ENCODE results near the gene IRAK4.
A peak's percentile ranks its signal among the peaks of the same experiment; 100 is the strongest.

IRAK4 gene

DNA sequence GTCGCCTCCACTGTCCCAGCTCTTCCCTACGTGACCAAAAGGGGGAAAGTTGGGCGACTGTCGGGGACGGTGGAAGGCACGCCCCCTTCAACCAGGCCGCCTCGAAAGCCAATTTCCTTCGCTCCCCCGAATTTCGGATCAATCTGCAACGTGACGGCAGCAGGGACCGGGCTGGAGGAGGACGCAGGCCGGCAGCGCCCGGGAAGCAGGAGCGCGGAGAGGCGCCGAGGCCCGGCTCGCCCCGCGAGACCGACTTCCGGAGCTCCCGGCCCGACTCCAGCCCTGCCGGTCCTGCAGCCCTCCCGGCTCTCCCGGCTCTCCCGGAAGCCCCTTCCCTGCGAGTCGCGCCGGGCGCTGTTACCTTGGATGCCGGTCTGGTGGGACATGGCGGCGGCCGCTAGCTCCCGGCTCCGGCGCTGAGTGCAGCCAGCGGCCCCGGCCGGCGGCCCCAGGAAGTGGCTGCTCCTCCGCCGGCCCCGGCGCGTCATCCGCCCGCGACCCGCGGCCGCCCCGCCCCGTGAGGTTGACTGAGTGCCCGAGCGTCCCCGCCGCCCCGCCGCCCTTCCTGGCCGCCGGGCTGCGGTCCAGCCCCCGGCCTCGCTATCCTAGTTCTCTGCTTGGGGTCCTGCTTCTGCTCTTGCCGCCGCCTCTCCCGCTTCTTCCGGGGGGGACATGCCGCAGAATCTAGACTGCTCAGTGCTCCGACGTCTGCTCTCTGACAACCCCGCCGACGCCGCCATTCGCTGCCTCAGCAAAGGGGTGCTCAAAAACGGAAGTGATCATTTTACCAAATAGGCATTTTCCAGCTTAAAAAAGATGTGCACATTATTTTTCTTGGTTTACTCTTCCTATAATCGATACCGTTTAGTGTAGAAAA lies 47.3 kb downstream of the IRAK4 start, which contains the start of gene TWF1:
Gene TWF1, minus strand, starts transcription at position 458 of the 877 bp plus-strand sequence. Its CDS starts 72 bp downstream, at position 386.
- H3K4me3 Mint-ChIP-seq = peak within 1 kb of the TSS; percentile 100
- peaks cover 7% of the 10 kb centered on the region for H3K36me3 Mint-ChIP-seq

GRCh38 chr12:43806737-43807072 lies 48.0 kb downstream of the IRAK4 start:
- H3K27me3 Mint-ChIP-seq = no peaks in the 10 kb centered on the region
- peaks cover 6% of the 10 kb centered on the region for H3K36me3 Mint-ChIP-seq
- peak overlapping the region; percentile 100 for H3K4me3 Mint-ChIP-seq
- no peaks in the 10 kb centered on the region for H3K9me3 Mint-ChIP-seq (ENCODE audit: low read depth)
- H3K4me1 Mint-ChIP-seq (ENCODE audit: low read depth) = peaks cover 55% of the 10 kb centered on the region
- H3K27ac Mint-ChIP-seq = peak overlapping the region; percentile 100

More for the DNA sequence above, 47.3 kb downstream of the IRAK4 start, which contains the start of gene TWF1:
- no peaks in the 10 kb centered on the region for H3K9me3 Mint-ChIP-seq (ENCODE audit: low read depth)
- H3K4me1 Mint-ChIP-seq (ENCODE audit: low read depth) = peaks cover 50% of the 10 kb centered on the region
- H3K27ac Mint-ChIP-seq = peak within 1 kb of the TSS; percentile 100
- H3K27me3 Mint-ChIP-seq = no peaks in the 10 kb centered on the region

DNA sequence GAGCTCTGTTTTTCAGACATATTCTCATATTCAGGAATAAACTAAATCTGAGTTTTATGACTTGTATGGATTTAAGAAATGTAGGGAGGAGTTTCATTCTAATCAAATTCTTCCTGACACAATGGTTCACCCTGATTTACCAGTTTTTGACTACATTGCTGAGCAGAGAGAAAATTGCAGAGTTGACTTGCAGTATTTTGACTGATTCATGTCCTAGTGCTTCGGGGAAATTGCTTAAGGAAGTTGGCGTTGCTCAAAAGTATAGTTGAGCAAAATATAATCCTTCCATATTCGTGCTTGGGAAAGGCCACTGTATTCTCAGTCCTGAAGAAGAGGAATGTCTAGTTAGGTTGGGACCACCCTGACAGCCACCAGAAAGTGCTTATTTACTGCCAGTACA lies 48.6 kb downstream of the IRAK4 start:
- Mint-ChIP-seq H3K27me3 (no peaks in the 10 kb centered on the region), H3K27ac (peak overlapping the region; percentile 100), H3K36me3 (peaks cover 6% of the 10 kb centered on the region), H3K4me3 (peak overlapping the region; percentile 100), H3K4me1 (ENCODE audit: low read depth) (peaks cover 56% of the 10 kb centered on the region), H3K9me3 (ENCODE audit: low read depth) (no peaks in the 10 kb centered on the region)

DNA sequence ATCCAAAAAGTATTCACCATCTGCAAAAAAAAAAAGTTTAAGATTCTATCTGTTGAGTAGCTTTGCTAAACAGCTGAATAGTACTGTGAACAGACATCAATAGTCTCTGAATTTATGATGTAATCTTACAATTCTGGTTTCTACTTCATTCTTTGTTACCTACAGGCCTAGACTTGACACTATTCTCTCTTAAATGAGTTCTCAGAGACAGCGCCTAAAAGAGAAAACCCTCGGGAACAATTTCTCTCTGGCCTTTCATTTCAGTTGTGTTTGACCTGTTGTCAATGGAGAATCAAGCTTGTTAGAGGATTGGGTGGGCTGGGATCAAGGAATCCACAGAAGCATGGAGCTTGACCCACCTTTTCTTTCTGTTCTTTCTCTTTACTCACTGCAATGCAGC lies 53.3 kb downstream of the IRAK4 start:
- Mint-ChIP-seq H3K4me3 (no peak overlapping the region), H3K4me1 (ENCODE audit: low read depth) (peaks cover 28% of the 10 kb centered on the region), H3K36me3 (no peaks in the 10 kb centered on the region), H3K27ac (no peak overlapping the region), H3K27me3 (no peaks in the 10 kb centered on the region), H3K9me3 (ENCODE audit: low read depth) (no peaks in the 10 kb centered on the region)

GRCh38 chr12:43812926-43813325 lies 54.2 kb downstream of the IRAK4 start:
- no peaks in the 10 kb centered on the region for H3K9me3 Mint-ChIP-seq (ENCODE audit: low read depth)
- no peak overlapping the region for H3K27ac Mint-ChIP-seq
- H3K4me1 Mint-ChIP-seq (ENCODE audit: low read depth) = peaks cover 22% of the 10 kb centered on the region
- no peak overlapping the region for H3K4me3 Mint-ChIP-seq
- no peaks in the 10 kb centered on the region for H3K36me3 Mint-ChIP-seq
- H3K27me3 Mint-ChIP-seq = no peaks in the 10 kb centered on the region

GRCh38 chr12:43815416-43815815 lies 56.7 kb downstream of the IRAK4 start:
- peaks cover 14% of the 10 kb centered on the region for H3K4me1 Mint-ChIP-seq (ENCODE audit: low read depth)
- no peak overlapping the region for H3K4me3 Mint-ChIP-seq
- H3K27me3 Mint-ChIP-seq = no peaks in the 10 kb centered on the region

GRCh38 chr12:43816168-43816567 lies 57.4 kb downstream of the IRAK4 start:
- peaks cover 2% of the 10 kb centered on the region for H3K36me3 Mint-ChIP-seq
- H3K4me1 Mint-ChIP-seq (ENCODE audit: low read depth) = peaks cover 10% of the 10 kb centered on the region
- H3K27me3 Mint-ChIP-seq = no peaks in the 10 kb centered on the region
- H3K27ac Mint-ChIP-seq = no peak overlapping the region
- H3K4me3 Mint-ChIP-seq = no peak overlapping the region
- no peaks in the 10 kb centered on the region for H3K9me3 Mint-ChIP-seq (ENCODE audit: low read depth)

More at GRCh38 chr12:43815416-43815815, 56.7 kb downstream of the IRAK4 start:
- H3K36me3 Mint-ChIP-seq = peaks cover 2% of the 10 kb centered on the region
- H3K9me3 Mint-ChIP-seq (ENCODE audit: low read depth) = no peaks in the 10 kb centered on the region
- no peak overlapping the region for H3K27ac Mint-ChIP-seq

GRCh38 chr12:43824207-43824775 lies 65.5 kb downstream of the IRAK4 start:
- Mint-ChIP-seq H3K27me3 (peaks cover 3% of the 10 kb centered on the region), H3K4me1 (ENCODE audit: low read depth) (no peaks in the 10 kb centered on the region), H3K9me3 (ENCODE audit: low read depth) (no peaks in the 10 kb centered on the region), H3K27ac (no peak overlapping the region), H3K4me3 (no peak overlapping the region), H3K36me3 (peaks cover 3% of the 10 kb centered on the region)

DNA sequence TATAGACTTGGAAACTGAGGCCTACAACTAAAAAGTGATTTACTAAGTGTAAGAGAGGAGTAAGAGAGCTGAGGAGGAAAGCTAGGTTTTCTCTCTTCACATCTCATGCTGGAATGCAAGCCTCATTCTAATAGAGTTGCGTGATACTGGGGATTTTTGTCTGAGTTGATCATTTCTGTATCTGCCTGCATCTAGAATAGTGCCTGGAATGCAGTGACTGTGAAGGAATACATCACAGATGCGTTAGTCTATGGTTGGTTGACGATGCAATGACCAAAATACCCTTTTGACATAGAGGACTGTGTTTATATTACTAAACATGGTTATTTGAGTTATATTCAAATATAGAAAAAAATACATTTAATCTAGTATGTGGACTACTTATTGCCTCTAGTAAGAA lies 67.9 kb downstream of the IRAK4 start:
- Mint-ChIP-seq H3K27me3 (peaks cover 5% of the 10 kb centered on the region), H3K27ac (no peak overlapping the region), H3K4me1 (ENCODE audit: low read depth) (peaks cover 8% of the 10 kb centered on the region), H3K9me3 (ENCODE audit: low read depth) (no peaks in the 10 kb centered on the region), H3K36me3 (peaks cover 3% of the 10 kb centered on the region), H3K4me3 (no peak overlapping the region)

DNA sequence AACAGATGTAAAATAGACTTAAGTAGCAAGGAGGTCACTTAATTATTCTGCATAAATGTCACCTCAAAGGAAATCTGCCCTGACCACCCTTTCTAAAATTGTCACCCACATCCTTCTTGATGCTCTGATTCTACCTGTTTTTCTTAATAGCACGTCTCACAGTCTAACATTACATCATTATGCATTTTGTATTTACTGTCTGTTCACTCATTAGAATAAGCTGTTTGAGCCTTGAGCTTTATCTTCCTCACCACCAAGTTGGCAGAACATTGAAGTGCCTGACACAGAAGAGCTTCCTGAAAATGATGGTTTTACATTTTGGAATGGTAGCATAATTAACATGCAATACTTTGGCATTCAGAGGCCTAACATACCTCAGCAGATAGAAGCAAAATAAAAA lies 68.3 kb downstream of the IRAK4 start:
- peaks cover 5% of the 10 kb centered on the region for H3K27me3 Mint-ChIP-seq
- H3K36me3 Mint-ChIP-seq = no peaks in the 10 kb centered on the region
- H3K27ac Mint-ChIP-seq = no peak overlapping the region
- no peak overlapping the region for H3K4me3 Mint-ChIP-seq
- peaks cover 12% of the 10 kb centered on the region for H3K4me1 Mint-ChIP-seq (ENCODE audit: low read depth)
- H3K9me3 Mint-ChIP-seq (ENCODE audit: low read depth) = no peaks in the 10 kb centered on the region

- Mint-ChIP-seq H3K27ac (no peak overlapping the region), H3K36me3 (no peaks in the 10 kb centered on the region), H3K4me1 (ENCODE audit: low read depth) (peaks cover 44% of the 10 kb centered on the region), H3K4me3 (no peak overlapping the region), H3K9me3 (ENCODE audit: low read depth) (no peaks in the 10 kb centered on the region), H3K27me3 (peaks cover 3% of the 10 kb centered on the region)
These were observed 73.9 kb downstream of the IRAK4 start for GRCh38 chr12:43832463-43833168.

- H3K9me3 Mint-ChIP-seq (ENCODE audit: low read depth) = no peaks in the 10 kb centered on the region
- peaks cover 57% of the 10 kb centered on the region for H3K4me1 Mint-ChIP-seq (ENCODE audit: low read depth)
- H3K4me3 Mint-ChIP-seq = peak overlapping the region; percentile 92
- H3K27ac Mint-ChIP-seq = peak overlapping the region; percentile 92
- no peaks in the 10 kb centered on the region for H3K36me3 Mint-ChIP-seq
- H3K27me3 Mint-ChIP-seq = no peaks in the 10 kb centered on the region
These were observed 76.5 kb downstream of the IRAK4 start for GRCh38 chr12:43835264-43835655.

DNA sequence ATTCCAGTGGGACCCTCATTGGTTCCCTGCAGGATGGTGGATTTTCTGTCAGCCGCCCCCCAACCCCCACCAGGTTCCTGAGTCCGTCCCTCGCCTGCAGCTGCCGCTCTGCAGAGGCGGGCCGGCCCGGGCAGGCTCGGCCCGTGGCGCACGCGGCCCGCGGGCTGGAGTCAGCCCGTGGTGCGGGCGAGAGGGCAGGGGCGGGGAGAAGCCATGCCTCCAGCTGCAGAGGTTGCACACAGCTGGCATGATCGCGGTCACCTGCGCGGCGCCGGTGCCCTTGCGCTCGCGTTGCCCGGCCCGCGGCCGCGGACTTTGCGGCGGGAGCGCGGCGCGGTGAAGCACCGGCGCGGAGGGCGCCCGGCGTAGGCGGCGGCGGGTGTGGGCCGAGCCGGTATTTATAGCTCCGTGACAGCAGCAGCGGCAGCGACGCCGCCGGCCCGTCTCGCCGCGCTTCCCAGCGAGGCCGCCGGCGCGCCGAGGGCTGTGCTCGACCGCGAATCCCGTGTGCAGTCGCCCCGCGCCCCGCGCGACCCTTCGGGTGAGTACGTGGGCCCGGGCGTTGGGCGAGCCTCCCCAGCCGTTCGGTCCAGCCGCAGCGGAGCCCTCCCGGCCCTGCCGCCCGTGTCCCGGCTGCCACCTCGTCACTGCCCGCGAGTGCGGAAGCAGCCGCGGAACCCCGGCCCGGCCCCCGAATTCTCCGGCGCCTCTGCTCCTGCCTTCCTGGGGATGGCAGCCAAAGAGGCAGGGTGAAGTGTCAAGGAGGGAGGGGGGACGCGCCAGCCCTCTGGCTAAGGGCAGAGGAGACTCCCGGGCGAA lies 77.1 kb downstream of the IRAK4 start, which contains the start of gene TMEM117:
Gene TMEM117, plus strand, starts transcription at position 426 of the 819 bp plus-strand sequence.
- Mint-ChIP-seq H3K4me3 (peak within 1 kb of the TSS; percentile 92), H3K9me3 (ENCODE audit: low read depth) (no peaks in the 10 kb centered on the region), H3K27me3 (no peaks in the 10 kb centered on the region), H3K36me3 (no peaks in the 10 kb centered on the region), H3K4me1 (ENCODE audit: low read depth) (peaks cover 57% of the 10 kb centered on the region), H3K27ac (peak within 1 kb of the TSS; percentile 92)

GRCh38 chr12:43836475-43836989 lies 77.8 kb downstream of the IRAK4 start:
- H3K27ac Mint-ChIP-seq = peak overlapping the region; percentile 79
- H3K36me3 Mint-ChIP-seq = no peaks in the 10 kb centered on the region
- no peaks in the 10 kb centered on the region for H3K27me3 Mint-ChIP-seq
- H3K4me3 Mint-ChIP-seq = peak overlapping the region; percentile 80
- H3K4me1 Mint-ChIP-seq (ENCODE audit: low read depth) = peaks cover 51% of the 10 kb centered on the region
- H3K9me3 Mint-ChIP-seq (ENCODE audit: low read depth) = no peaks in the 10 kb centered on the region
